Amygdala (tissue), 56 donors: ENCODE results near the gene MESP1.
A peak's percentile ranks its signal among the peaks of the same experiment; 100 is the strongest.
"Not testable (repeated sequence)": the region's sequence is repeated elsewhere in the genome, so short reads cannot be mapped to it uniquely, and the experiment has no call there.

Experiments
- DNase-seq, 56 donors: peaks; one replicate each; lab custom pipeline; 2025; lab: John Stamatoyannopoulos, UW

MESP1 gene

GRCh38 chr15:89750560-89751542 lies at the start of gene MESP1:
TSS of gene MESP1 (minus strand) at chr15:89751249. CDS start at chr15:89751231, 18 bp downstream.
- peak; percentile 16 to 92 (median 74) for DNase-seq

GRCh38 chr15:89799918-89800498 lies 49.0 kb upstream of the MESP1 start:
- no peak for DNase-seq

GRCh38 chr15:89799011-89799911 lies 48.2 kb upstream of the MESP1 start:
- no peak for DNase-seq

GRCh38 chr15:89797678-89798201 lies 46.7 kb upstream of the MESP1 start:
- no peak for DNase-seq

- DNase-seq, result no peak
Observed at GRCh38 chr15:89795996-89796395, 44.9 kb upstream of the MESP1 start.

GRCh38 chr15:89794627-89795241 lies 43.7 kb upstream of the MESP1 start:
- no peak for DNase-seq

- DNase-seq, result no peak
Observed at GRCh38 chr15:89792106-89792805, 41.2 kb upstream of the MESP1 start.

- no peak for DNase-seq
Observed at GRCh38 chr15:89790661-89791060, 39.6 kb upstream of the MESP1 start.

GRCh38 chr15:89790206-89790605 lies 39.2 kb upstream of the MESP1 start:
- DNase-seq, result no peak

GRCh38 chr15:89788585-89788984 lies 37.5 kb upstream of the MESP1 start:
- not testable (repeated sequence) for DNase-seq

GRCh38 chr15:89787944-89788343 lies 36.9 kb upstream of the MESP1 start:
- no peak for DNase-seq

GRCh38 chr15:89785774-89786140 lies 34.7 kb upstream of the MESP1 start:
- no peak for DNase-seq

- no peak for DNase-seq
Observed at GRCh38 chr15:89785064-89785773, 34.2 kb upstream of the MESP1 start.

- no peak for DNase-seq
Observed at GRCh38 chr15:89784686-89784960, 33.6 kb upstream of the MESP1 start.

GRCh38 chr15:89783861-89784685 lies 33.0 kb upstream of the MESP1 start:
- no peak for DNase-seq

- DNase-seq, result no peak
Observed at GRCh38 chr15:89783111-89783860, 32.2 kb upstream of the MESP1 start.

- DNase-seq, result not testable (repeated sequence)
Observed at GRCh38 chr15:89782619-89782950, 31.5 kb upstream of the MESP1 start.
